IPS-15b (cell line): ENCODE measurements around the gene MYRF.

Source experiments
- H3K27me3 ChIP-seq: one replicate; pipeline ENCODE4 v1.6.1; 2013; ENCODE audit warnings: low read length; ENCODE audit not compliant: control insufficient read depth, insufficient read depth
- H3K36me3 ChIP-seq: one replicate; pipeline ENCODE4 v1.6.1; 2013; ENCODE audit warnings: low read length; ENCODE audit not compliant: control insufficient read depth, insufficient read depth
- H3K4me1 ChIP-seq: one replicate; pipeline ENCODE4 v1.6.1; 2013; ENCODE audit warnings: mild to moderate bottlenecking, low read length; ENCODE audit not compliant: control insufficient read depth, insufficient read depth
- H3K4me3 ChIP-seq: one replicate; pipeline ENCODE4 v1.5.1; 2013; ENCODE audit warnings: low read depth, low read length
- H3K9ac ChIP-seq: one replicate; pipeline ENCODE4 v1.6.1; 2013; ENCODE audit warnings: low read depth, mild to moderate bottlenecking, low read length
- H3K9me3 ChIP-seq: one replicate; pipeline ENCODE4 v1.6.1; 2013; ENCODE audit warnings: mild to moderate bottlenecking, low read length; ENCODE audit not compliant: control insufficient read depth, insufficient read depth

MYRF gene

GRCh38 chr11:61754534-61755482 lies 2.4 kb downstream of the MYRF start:
- Histone ChIP-seq H3K9me3 (no peaks in the 10 kb centered on the region), H3K9ac (peak overlapping the region; percentile 24), H3K4me3 (no peak overlapping the region), H3K27me3 (peaks cover 21% of the 10 kb centered on the region), H3K36me3 (no peaks in the 10 kb centered on the region), H3K4me1 (peaks cover 6% of the 10 kb centered on the region)

GRCh38 chr11:61756147-61756451 lies 3.7 kb downstream of the MYRF start:
- H3K4me1 ChIP-seq: peaks cover 4% of the 10 kb centered on the region
- H3K9ac ChIP-seq: no peak overlapping the region
- peaks cover 21% of the 10 kb centered on the region for H3K27me3 ChIP-seq
- H3K36me3 ChIP-seq: no peaks in the 10 kb centered on the region
- no peaks in the 10 kb centered on the region for H3K9me3 ChIP-seq
- H3K4me3 ChIP-seq: no peak overlapping the region

DNA sequence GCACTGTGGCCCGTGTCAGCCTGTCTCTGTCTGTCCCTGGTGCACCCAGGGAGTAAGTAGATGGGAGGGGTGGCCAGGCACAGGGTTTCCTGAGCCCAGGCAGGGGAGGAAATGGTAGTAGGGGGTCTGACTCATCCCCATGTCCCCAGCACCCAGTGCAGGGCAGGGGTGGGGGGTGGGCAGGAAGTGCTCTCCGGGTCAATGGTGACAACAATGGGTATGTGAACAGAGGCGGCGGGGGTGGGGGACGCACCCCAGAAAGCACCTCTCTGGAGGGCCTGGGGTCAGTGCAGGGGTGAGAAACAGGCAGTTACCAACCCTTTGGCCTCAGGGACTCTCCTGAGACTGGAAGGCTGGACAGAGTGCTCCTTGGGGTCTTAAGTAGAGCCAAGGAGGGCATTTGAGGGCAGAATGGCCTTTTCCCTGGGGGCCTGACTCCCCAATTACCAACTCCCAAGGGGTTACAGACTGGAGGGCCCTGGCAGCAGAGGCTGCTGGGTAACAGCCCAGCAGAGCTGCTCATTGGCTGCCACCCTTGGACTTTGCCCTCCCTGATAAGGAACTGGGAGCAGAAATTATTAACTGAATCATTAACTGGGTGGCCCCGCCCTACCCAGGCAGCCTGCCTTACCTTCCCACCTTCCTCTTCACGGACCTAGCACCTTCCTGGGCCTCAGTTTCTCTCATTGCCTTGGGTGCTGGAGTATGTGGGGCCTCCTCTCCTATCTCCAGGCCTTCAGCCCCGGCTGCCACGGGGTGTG lies 4.2 kb downstream of the MYRF start:
- no peak overlapping the region for H3K4me3 ChIP-seq
- no peaks in the 10 kb centered on the region for H3K9me3 ChIP-seq
- peaks cover 18% of the 10 kb centered on the region for H3K27me3 ChIP-seq
- H3K9ac ChIP-seq: no peak overlapping the region
- no peaks in the 10 kb centered on the region for H3K36me3 ChIP-seq
- peaks cover 6% of the 10 kb centered on the region for H3K4me1 ChIP-seq

DNA sequence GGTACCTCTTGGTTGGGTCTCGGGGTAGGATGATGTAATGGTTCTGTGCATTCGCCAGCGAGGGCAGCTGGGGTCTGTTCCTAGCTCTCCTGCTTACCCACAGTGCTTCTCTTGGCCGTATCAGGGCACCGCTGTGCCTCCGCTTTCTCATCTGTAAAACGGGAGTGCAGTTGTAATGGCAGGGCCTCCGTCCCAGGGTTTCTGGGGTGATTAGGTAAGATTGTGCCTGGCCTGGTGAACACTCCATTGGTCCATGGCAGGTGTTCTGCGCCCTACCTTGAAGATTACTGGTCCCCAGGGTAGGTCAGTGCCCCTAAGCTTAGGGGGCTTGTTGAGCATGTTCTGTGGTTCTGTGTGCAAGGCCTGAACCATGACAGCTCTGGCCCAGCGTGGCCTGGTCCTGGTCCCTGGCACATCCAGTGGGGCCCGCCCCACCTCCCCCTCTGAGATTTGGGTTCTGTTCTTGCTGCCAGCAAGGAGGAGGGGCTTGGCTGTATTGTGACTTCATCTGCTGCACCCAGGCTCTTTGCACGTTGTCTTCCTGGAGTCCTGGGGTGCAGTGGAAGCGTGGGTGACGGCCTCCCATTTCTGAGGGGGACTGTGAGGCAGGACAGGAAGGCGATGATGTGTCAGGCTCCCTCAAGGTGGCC lies 4.9 kb downstream of the MYRF start:
- no peak overlapping the region for H3K9ac ChIP-seq
- H3K9me3 ChIP-seq: no peaks in the 10 kb centered on the region

DNA sequence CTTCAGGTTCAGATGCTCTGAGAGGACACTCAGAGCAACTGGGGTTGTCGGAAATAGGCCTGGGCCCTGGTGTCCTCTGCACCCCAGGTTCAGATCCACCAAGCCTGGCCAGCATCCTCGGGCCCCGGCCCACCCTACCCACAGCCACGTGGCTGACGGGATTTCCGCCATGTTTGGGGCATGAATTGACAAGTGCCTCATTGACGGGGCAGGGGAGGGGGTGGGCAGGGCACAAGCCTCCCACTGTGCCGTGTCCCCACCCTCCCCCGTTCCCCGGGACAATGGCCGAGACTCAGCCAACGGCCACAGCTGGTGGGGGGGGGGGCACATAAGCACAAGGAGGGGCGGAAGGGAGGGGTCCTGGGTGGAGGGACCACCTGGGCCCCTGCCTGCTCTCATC lies 8.5 kb downstream of the MYRF start:
- H3K4me1 ChIP-seq: peaks cover 5% of the 10 kb centered on the region
- no peaks in the 10 kb centered on the region for H3K9me3 ChIP-seq
- no peak overlapping the region for H3K4me3 ChIP-seq
- no peaks in the 10 kb centered on the region for H3K27me3 ChIP-seq
- no peaks in the 10 kb centered on the region for H3K36me3 ChIP-seq
- H3K9ac ChIP-seq: no peak overlapping the region

More for the DNA sequence above, 4.9 kb downstream of the MYRF start:
- peaks cover 14% of the 10 kb centered on the region for H3K27me3 ChIP-seq
- H3K36me3 ChIP-seq: no peaks in the 10 kb centered on the region
- H3K4me1 ChIP-seq: peaks cover 8% of the 10 kb centered on the region
- no peak overlapping the region for H3K4me3 ChIP-seq

GRCh38 chr11:61761440-61762222 lies 9.2 kb downstream of the MYRF start:
- no peak overlapping the region for H3K4me3 ChIP-seq
- no peak overlapping the region for H3K9ac ChIP-seq
- H3K4me1 ChIP-seq: peaks cover 5% of the 10 kb centered on the region

GRCh38 chr11:61762223-61762615 lies 9.8 kb downstream of the MYRF start:
- H3K27me3 ChIP-seq: no peaks in the 10 kb centered on the region
- H3K9me3 ChIP-seq: no peaks in the 10 kb centered on the region
- no peak overlapping the region for H3K9ac ChIP-seq
- no peak overlapping the region for H3K4me3 ChIP-seq
- H3K4me1 ChIP-seq: peaks cover 5% of the 10 kb centered on the region
- H3K36me3 ChIP-seq: no peaks in the 10 kb centered on the region

More at GRCh38 chr11:61761440-61762222, 9.2 kb downstream of the MYRF start:
- no peaks in the 10 kb centered on the region for H3K9me3 ChIP-seq
- H3K36me3 ChIP-seq: no peaks in the 10 kb centered on the region
- H3K27me3 ChIP-seq: no peaks in the 10 kb centered on the region

DNA sequence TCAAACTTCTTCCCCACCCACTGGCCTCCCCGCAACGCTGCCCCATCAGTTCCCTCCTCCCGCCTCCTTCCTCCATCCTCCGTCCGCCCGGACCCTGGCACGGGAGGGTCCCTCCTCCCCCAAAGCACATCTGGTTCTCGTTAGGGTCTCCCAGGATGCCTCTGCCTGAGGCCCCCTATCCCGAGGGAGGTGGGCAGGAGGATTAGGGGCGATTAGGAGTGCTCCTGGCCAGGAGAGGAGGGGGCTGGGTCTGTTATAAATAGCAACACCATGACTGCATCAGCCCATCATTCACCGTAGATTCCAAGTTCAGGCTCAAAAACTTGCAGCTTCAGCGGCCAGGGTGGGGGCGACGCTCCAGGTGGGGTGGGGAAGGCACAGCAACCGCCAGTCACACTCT lies 10.4 kb downstream of the MYRF start:
- Histone ChIP-seq H3K36me3 (no peaks in the 10 kb centered on the region), H3K9me3 (no peaks in the 10 kb centered on the region), H3K9ac (no peak overlapping the region), H3K4me1 (peaks cover 5% of the 10 kb centered on the region), H3K4me3 (no peak overlapping the region), H3K27me3 (no peaks in the 10 kb centered on the region)

DNA sequence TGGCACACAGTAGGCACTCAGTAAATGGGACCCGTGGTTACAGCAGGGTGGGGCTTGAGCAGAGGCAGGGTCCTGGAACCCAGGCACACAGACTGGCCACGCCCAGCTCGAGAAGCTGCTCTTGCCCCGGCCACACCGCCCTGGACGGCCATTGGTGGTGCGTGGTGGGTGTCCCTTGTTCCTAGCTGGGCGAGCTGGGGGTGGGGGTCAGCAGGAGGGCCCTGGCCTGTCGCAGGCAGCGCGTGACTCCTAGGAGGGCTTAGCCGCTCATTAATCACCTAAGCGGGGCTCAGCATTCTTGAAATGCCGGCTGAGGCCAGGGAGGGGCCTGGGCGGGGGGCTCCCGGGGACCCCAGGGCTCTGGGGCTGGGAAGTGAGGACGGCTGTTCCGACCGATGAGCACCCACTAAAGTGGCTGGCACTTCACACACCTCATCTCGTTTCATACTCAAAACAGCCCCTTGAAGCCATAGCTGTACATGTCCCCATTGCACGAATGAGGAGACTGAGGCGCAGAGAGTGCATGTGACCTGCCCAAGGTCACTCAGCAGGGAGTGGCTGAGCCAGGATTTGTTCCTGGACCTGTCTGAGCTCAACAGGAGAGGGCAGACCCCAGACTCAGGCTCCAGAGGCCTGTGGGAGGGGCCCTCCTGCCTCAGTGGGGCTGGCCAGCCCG lies 11.6 kb downstream of the MYRF start:
- no peaks in the 10 kb centered on the region for H3K27me3 ChIP-seq
- H3K4me1 ChIP-seq: peaks cover 5% of the 10 kb centered on the region
- no peaks in the 10 kb centered on the region for H3K36me3 ChIP-seq

DNA sequence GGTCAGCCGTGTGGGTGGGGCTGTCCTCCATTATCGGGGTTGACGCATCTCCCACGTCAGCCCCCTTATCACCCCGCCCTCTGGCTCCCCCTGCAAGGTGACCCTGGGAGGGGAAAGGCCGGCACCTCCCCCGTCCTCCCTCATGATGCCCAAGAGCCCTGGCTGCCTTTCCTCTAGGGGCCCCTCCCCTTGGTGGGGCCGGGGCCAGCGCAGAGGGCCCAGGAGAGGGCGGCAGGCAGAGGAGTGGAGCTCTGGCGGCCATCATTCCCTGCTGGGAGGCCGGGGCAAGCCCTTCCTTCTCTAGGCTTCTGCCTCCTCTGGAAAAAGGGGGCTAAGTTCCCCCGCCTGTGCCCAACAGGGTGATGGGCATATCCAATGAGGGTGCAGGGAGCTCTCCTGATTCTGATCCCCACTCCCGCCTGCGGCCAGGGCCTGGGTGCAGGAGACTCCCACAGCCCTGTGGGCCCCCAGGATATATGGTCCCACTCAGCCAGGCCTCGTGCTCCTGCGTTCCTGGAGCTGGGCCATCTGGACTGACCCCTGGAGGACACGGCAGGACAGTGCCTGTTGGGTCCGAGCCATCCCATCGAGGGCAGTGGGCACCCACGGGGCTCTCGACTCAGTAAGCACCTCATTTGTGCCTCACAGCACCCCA lies 12.3 kb downstream of the MYRF start:
- H3K4me1 ChIP-seq: peaks cover 5% of the 10 kb centered on the region
- no peaks in the 10 kb centered on the region for H3K36me3 ChIP-seq
- no peaks in the 10 kb centered on the region for H3K27me3 ChIP-seq
- no peak overlapping the region for H3K9ac ChIP-seq
- no peaks in the 10 kb centered on the region for H3K9me3 ChIP-seq
- no peak overlapping the region for H3K4me3 ChIP-seq

More for the DNA sequence above, 11.6 kb downstream of the MYRF start:
- Histone ChIP-seq H3K4me3 (no peak overlapping the region), H3K9me3 (no peaks in the 10 kb centered on the region), H3K9ac (no peak overlapping the region)
